GM19193 (cell line): ENCODE data around the gene ZFP64.

Source experiments
- POLR2A ChIP-seq: IDR thresholded peaks from 4 replicates; pipeline ENCODE4 v1.6.1; 2011; ENCODE audit not compliant: insufficient read depth, insufficient read length; ENCODE audit errors: extremely low read depth

Gene ZFP64

DNA sequence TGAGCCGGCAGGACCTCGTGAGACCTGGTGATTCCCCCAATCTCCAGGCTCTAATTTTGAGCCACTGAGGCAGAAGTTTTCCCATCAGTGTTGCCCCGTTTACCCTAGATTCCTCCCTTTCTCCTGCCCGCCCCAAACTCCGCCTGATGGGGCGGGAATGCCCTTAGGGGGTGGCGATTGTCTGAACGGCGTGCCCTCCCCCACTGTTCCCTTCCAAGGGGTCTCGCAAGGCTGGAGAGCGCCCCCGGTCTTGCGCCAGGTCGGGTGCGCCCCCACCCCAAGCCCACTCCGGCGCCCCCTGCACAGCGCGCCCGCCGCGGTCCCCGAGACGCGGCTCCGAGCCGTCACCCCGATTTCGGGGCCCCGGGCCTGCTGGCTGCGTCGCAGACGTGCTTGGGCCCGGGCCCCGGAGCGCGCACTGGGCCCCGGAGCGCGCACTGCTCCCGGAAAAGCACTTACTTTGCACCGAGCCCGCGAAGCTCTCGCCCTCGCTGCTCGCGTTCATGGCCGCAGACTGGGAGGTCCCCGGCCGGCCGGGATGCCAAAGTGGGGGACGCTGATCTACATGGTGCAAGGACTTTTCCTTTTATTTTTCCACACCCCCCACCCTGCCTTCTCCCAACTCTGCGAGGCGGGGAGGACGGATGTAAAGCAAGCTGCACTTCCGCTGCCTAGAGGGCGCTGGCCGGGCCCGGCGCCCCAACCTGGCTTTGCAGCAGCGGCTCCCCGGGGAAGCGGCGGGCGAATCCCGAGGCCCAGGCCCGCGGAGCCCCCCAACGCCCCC is at the start of gene ZFP64:
ZFP64 (minus strand) TSS at position 648 of the 784 bp plus-strand sequence; CDS start at position 505, 143 bp downstream.
- peak; percentile 65 for TF ChIP-seq POLR2A

DNA sequence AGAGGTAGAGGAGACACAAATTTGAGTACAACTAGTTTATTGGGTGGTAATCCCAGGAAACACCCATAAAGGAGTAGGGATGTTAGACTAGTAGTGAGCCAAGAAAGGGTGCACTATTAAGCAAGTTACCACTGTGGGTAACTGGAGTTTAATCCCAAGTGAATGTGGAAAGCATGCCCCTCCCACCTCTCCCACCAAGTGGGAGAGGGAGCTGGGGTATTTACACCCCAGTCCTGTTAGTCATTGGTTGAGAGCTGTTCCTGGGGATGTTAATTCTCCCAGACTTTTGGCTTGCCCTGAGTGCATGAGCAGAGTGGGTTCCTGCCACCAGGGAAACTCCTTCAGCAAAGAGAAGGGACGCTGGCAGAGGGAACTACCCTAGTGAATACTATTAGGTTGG is 49.2 kb upstream of the ZFP64 start:
- TF ChIP-seq POLR2A, result no peak

DNA sequence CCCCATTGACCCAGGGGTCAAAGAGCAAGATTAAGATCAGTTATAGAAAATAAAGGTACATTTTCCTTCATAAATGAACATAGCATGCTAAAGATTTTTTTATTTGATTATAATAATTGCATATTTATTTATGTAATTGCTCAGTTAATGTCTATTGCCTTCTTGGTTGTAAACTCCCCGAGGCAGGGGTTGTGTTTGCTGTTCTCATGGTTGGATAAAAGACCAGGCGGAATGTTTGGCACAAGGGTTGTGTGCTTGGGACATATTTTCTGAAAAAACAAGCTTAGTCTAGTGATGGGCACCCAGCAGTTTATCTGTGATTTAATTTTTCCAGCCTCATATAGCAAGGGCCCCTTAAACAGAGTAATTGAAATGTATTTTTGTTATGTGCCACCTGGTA is 47.5 kb upstream of the ZFP64 start:
- TF ChIP-seq POLR2A, result no peak

- TF ChIP-seq POLR2A, result no peak
Measured at GRCh38 chr20:52236292-52236691, 44.7 kb upstream of the ZFP64 start.

GRCh38 chr20:52235129-52235528 is 43.5 kb upstream of the ZFP64 start:
- no peak for TF ChIP-seq POLR2A

DNA sequence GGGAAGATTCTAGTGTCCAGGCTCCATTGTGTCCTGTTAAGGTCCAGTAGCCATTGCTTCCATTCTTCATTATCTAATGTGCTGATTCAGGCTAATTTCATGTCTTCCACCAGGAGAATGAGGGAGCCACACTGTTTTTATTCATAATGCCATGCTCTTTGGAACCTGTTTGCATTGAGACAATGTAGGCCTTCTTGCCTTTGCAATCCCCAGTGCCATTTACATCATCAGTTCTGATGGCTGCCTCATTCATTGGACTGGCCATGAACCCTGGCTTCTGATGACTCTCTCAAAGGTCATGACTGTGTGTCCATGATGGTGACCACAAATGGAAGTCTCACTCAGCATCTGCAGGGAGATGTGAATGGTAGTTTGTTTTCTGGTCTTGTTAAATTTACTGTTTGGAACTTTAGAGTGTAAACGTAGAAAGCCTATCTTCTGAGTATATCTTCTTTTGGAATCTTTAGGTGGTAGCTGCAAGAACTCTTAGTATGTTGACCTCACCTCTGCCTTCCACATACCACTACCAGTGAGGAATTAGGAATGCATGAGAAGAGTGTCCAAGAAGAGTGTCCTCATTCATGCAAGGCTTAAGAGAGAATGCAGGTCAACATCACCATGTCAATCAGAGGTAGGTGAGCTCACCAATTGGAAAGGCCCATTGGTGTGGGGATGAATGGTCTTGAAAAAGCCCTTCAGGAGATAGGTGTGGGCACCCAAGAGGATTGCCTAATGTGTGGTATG is 42.9 kb upstream of the ZFP64 start:
- no peak for TF ChIP-seq POLR2A

- TF ChIP-seq POLR2A, result no peak
Measured at GRCh38 chr20:52231230-52231746, 39.7 kb upstream of the ZFP64 start.

GRCh38 chr20:52230409-52230808 is 38.8 kb upstream of the ZFP64 start:
- no peak for TF ChIP-seq POLR2A

DNA sequence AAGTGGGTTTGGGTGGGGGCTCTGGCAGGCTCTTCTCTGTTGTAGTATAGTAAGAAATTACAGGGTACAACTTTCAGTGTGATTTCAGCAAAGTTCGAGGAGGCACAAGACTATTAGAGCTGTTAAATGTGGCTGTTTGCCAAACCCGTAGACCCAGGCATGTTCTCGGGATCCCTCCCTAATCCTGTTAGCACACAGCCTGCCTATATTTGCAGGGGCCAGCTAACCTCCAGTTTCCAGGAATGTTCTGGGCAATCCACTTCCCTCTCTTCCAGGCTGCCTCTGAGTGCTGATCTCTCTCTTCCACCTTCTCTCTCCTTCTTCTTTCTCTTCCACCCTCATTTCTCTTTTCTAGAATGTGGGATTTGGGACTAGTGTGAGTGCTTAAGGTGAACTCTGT is 34.8 kb upstream of the ZFP64 start:
- TF ChIP-seq POLR2A, result no peak

DNA sequence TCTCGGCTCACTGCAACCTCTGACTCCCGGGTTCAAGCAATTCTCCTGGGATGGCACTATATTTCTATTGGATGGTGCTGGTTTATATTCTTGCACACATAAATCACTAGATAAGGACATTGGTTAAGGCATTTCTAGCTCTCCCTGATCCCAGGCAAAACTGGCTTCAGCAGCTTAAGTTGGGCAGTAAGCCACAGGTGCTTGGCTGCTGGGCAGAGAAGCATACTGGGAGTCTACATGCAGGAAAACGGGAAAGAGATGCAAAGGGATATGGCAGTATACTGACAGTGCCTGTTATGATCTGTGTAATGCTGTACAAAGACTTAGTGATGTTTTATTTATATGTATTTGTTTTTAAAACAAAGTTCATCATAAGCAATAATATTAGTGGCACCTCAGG is 33.3 kb upstream of the ZFP64 start:
- no peak for TF ChIP-seq POLR2A

- TF ChIP-seq POLR2A, result no peak
Measured at GRCh38 chr20:52219441-52219840, 27.9 kb upstream of the ZFP64 start.

DNA sequence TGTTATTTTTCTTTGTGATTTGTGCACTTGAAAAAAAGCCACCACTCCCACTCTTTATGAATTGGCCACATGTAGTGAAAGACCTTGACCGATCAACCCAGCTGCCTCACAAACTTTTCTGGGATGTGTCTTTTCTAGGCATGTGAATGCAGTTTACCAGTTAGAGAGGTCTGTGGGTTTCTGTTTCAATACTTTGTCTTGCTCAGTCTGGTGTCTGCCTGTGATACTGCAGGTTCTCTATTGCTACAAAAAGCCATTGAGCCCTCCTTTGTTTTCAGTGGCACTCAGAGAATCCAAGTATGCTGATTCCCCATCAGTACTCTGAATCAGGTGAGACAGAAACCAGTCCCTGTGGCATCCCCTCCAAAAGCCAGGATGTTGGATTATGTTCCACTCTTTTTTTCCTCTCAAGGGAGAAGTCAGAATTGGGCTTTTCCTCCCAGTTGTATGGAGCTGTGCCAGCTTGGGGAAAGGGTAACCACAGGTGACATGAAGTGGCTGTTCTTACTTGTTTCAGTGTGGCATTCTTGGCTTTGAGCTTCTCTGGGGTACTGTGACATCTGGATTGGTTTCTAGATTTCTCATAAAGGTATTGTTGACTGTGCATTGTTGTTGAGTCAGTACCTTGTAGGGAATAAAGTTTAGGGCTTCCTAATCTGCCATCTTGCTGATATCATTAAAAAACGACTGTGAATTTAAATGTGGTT is 26.3 kb upstream of the ZFP64 start:
- TF ChIP-seq POLR2A, result no peak

DNA sequence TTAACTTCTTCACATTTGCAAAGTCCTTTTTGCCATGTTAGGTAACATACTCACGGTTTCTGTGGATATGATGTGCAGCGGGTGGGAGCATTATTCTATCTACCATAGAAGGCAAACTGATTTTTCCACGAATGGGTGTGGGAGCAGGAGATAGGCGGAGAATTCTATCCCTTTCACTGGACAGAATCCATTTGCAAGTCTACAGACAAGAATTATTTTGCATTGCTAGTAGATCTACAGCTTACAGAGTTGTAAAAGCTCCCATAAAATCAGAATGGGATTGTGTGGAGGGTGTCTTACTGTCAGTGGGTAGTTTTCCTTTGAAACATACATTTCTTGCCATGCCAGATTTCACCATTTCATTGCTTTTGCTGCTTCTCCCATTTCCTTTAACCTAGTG is 22.4 kb upstream of the ZFP64 start:
- TF ChIP-seq POLR2A, result no peak

- TF ChIP-seq POLR2A, result no peak
Measured at GRCh38 chr20:52212943-52213342, 21.4 kb upstream of the ZFP64 start.
